Tibial nerve (tissue), 4 donors: ENCODE measurements around the gene ANO7. TPM values are rescaled to one million over a fixed set of nuclear protein-coding genes. Genes with fewer than 3 reads are reported as not detected.

Source experiments
- DNase-seq, 2 donors: peaks; one replicate each; pipeline ENCODE4 v3.0.0-alpha.2; 2019; ENCODE audit warnings: low spot score in 2 of 2
- H3K27ac ChIP-seq, 4 donors: fragments of 200-600 bp; sonication (generic) in 3 of 4; one replicate each; pipeline ENCODE4 v1.5.1; 2017 to 2019; ENCODE audit warnings: mild to moderate bottlenecking in 1 of 4
- H3K27me3 ChIP-seq, 2 donors: fragments of 200-600 bp; sonication (generic) in 1 of 2; one replicate each; pipeline versions ENCODE4 v1.5.1 to v1.6.0; 2017 to 2019
- H3K36me3 ChIP-seq, 3 donors: fragments of 200-600 bp; sonication (generic); one replicate each; pipeline ENCODE4 v1.5.1; 2018 to 2019
- H3K4me1 ChIP-seq, 4 donors: fragments of 200-600 bp; sonication (generic) in 3 of 4; one replicate each; pipeline ENCODE4 v1.5.1; 2017 to 2019
- H3K4me3 ChIP-seq, 4 donors: fragments of 200-600 bp; sonication (generic) in 3 of 4; one replicate each; pipeline ENCODE4 v1.5.1; 2017 to 2019; ENCODE audit warnings: mild to moderate bottlenecking in 1 of 4, moderate library complexity in 1 of 4
- H3K9me3 ChIP-seq, 4 donors: fragments of 200-600 bp; sonication (generic) in 3 of 4; one replicate each; pipeline ENCODE4 v1.5.1; 2017 to 2019
- EP300 ChIP-seq, 2 donors: sonication (generic); formaldehyde crosslinking; IDR thresholded peaks; one replicate each; pipeline ENCODE4 v1.6.1; 2017; ENCODE audit warnings: antibody characterized with exemption in 2 of 2, mild to moderate bottlenecking in 1 of 2
- POLR2A ChIP-seq, 2 donors: fragments of 450-650 bp; IDR thresholded peaks; one replicate each; pipeline ENCODE4 v1.6.1; 2017; ENCODE audit warnings: antibody characterized with exemption in 2 of 2, mild to moderate bottlenecking in 2 of 2, moderate library complexity in 2 of 2
- WGBS, 2 donors: methylation state at CpG; one replicate each; pipeline ENCODE4 v1.1.5; 2018; 5-methylcytosine and 5-hydroxymethylcytosine counted together
- total RNA-seq, 4 donors: library from RNA; depleted of rRNA; stranded (reverse); fragments of >200 nt; gene quantifications; one replicate each; pipeline ENCODE4 v1.1.0, GENCODE V29; 2016
- TF ChIP-seq, protein P1 (sequence below), 5 experiments: fragments of 200-600 bp in 3 of 5; fragments of 450-650 bp in 2 of 5; sonication (generic) in 3 of 5; IDR thresholded peaks; one replicate each; pipeline ENCODE4 v1.5.1; 2016 to 2019; ENCODE audit warnings: antibody characterized with exemption in 5 of 5, mild to moderate bottlenecking in 3 of 5, moderate library complexity in 2 of 5

ANO7 gene
- total RNA-seq, 4 donors from 2014 or later = 0.42 to 1.2 (median 0.51) TPM

DNA sequence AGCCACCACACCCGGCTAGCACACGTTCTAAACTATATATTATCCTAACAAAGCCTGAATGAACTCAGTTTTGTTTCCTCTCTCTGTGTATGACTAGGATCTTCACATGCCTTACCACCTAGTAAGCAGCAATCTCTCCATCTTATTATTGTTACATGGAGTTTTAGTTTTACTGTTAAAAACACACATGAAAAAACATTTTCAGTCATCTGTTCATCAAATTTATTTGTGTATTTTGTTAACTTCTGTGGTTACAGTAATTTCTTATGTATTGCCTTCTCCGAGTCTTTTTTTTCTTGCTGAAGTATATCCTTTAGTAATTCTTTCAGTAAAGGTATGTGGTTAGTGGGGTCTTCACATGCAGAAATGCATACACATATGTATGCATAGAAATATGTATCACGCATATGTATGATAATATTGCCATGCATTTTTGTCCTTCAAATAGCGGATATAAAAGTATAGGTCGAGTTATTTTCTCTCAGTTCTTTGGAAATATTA is 31.4 kb downstream of the ANO7 start:
- Histone ChIP-seq H3K27me3 (no peaks in the 10 kb centered on the region), H3K36me3 (peaks cover 0 to 1% (median 0%) of the 10 kb centered on the region in 3 donors), H3K9me3 (no peaks in the 10 kb centered on the region), H3K4me3 (no peak overlapping the region), H3K27ac (no peak overlapping the region), H3K4me1 (peaks cover 0 to 29% (median 16%) of the 10 kb centered on the region in 4 donors)
- 91 to 92% methylated on average over 6 of the region's 6 CpGs for WGBS, 2 donors
- DNase-seq = no peak
- TF ChIP-seq EP300 (IDR thresholded peaks at IDR 0.05) (no peak), POLR2A (IDR thresholded peaks at IDR 0.05) (no peak)

DNA sequence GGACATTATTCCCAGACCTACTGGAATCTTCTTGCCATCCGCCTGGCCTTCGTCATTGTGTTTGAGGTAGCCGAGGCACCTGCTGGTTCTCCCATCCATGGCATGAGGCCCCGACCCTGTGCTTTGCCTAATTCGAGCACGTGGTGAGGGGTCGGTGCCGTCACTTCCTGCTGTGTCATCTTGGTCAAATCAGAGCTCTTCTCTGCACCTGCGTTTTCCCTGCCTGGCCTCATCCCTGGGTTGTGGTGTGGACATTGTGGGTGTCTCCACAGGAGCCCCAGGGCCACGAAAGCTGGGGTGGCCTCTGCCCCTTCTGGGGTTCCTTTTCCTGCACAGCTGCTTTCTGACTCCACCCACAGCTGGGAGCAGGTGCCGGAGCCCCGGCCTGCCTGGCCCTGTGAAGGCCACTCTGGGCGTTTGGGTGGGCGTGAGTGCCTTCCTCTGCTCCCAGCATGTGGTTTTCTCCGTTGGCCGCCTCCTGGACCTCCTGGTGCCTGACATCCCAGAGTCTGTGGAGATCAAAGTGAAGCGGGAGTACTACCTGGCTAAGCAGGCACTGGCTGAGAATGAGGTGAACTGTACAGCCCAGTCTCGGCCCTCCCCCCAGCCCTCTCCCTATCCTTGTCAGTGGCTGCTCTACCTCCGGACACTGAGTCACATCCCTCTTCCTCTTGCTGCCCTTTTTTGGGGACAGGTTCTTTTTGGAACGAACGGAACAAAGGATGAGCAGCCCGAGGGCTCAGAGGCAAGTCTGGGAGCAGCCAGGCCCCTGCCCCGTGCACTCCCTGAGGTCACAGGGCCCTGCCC is 34.9 kb downstream of the ANO7 start:
- 53 to 57% methylated on average over 21 to 23 of the region's 23 CpGs for WGBS, 2 donors
- H3K27ac ChIP-seq = peak overlapping the region in 2 of 4 donors; percentile 55 to 59
- no peaks in the 10 kb centered on the region for H3K27me3 ChIP-seq
- no peak for DNase-seq
- TF ChIP-seq, protein P1, sequence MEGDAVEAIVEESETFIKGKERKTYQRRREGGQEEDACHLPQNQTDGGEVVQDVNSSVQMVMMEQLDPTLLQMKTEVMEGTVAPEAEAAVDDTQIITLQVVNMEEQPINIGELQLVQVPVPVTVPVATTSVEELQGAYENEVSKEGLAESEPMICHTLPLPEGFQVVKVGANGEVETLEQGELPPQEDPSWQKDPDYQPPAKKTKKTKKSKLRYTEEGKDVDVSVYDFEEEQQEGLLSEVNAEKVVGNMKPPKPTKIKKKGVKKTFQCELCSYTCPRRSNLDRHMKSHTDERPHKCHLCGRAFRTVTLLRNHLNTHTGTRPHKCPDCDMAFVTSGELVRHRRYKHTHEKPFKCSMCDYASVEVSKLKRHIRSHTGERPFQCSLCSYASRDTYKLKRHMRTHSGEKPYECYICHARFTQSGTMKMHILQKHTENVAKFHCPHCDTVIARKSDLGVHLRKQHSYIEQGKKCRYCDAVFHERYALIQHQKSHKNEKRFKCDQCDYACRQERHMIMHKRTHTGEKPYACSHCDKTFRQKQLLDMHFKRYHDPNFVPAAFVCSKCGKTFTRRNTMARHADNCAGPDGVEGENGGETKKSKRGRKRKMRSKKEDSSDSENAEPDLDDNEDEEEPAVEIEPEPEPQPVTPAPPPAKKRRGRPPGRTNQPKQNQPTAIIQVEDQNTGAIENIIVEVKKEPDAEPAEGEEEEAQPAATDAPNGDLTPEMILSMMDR (IDR thresholded peaks at IDR 0.05) = no peak
- no peak for TF ChIP-seq POLR2A (IDR thresholded peaks at IDR 0.05)
- TF ChIP-seq EP300 (IDR thresholded peaks at IDR 0.05) = no peak
- H3K4me1 ChIP-seq = peaks cover 0 to 26% (median 15%) of the 10 kb centered on the region in 4 donors
- peaks cover 0 to 35% (median 0%) of the 10 kb centered on the region in 3 donors for H3K36me3 ChIP-seq
- no peak overlapping the region for H3K4me3 ChIP-seq
- no peaks in the 10 kb centered on the region for H3K9me3 ChIP-seq

DNA sequence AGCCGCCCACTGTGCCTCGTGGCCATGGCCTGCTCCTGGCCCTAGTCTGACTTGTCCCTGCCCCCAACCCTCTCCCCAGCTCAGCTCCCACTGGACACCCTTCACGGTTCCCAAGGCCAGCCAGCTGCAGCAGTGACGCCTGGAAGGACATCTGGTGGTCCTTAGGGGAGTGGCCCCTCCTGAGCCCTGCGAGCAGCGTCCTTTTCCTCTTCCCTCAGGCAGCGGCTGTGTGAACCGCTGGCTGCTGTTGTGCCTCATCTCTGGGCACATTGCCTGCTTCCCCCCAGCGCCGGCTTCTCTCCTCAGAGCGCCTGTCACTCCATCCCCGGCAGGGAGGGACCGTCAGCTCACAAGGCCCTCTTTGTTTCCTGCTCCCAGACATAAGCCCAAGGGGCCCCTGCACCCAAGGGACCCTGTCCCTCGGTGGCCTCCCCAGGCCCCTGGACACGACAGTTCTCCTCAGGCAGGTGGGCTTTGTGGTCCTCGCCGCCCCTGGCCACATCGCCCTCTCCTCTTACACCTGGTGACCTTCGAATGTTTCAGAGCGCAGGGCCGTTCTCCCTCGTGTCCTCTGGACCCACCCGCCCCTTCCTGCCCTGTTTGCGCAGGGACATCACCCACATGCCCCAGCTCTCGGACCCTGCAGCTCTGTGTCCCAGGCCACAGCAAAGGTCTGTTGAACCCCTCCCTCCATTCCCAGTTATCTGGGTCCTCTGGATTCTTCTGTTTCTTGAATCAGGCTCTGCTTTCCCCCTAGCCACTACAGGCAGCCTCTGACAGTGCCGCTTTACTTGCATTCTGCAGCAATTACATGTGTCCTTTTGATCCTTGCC is 35.8 kb downstream of the ANO7 start:
- WGBS, 2 donors = 36 to 39% methylated on average over 16 to 26 of the region's 26 CpGs
- no peak for DNase-seq
- Histone ChIP-seq H3K4me3 (no peak overlapping the region), H3K27ac (peak overlapping the region in 2 of 4 donors; percentile 55 to 59), H3K4me1 (peaks cover 0 to 18% (median 11%) of the 10 kb centered on the region in 4 donors), H3K9me3 (no peaks in the 10 kb centered on the region), H3K27me3 (no peaks in the 10 kb centered on the region), H3K36me3 (peaks cover 0 to 43% (median 7%) of the 10 kb centered on the region in 3 donors)
- TF ChIP-seq POLR2A (IDR thresholded peaks at IDR 0.05) = no peak
- TF ChIP-seq EP300 (IDR thresholded peaks at IDR 0.05) = no peak
- TF ChIP-seq, protein P1 (IDR thresholded peaks at IDR 0.05) = no peak

DNA sequence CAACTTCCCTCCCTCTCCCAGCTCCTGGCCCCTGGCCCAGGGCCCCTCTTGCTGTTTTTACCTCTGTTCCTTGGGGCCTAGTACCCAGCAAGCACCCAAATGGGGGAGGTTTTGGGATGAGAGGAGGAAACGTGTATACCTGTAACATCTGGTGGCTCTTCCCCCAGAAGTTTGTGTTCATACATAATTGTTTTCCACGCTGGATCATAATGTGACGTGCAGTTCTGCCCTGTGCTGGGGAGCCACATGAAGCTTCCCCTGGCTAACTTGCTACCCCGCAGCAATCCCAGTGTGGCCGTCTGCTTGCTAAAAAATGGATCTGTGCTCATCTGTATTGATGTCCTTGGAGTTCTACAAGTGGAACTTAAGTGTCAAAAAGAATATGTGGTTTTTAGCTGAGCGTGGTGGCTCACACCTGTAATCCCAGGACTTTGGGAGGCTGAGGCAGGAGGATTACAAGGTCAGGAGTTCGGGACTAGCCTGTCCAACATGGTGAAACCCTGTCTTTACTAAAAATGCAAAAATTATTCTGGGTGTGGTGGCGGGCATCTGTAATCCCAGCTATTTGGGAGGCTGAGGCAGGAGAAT is 36.5 kb downstream of the ANO7 start:
- no peak for DNase-seq
- WGBS, 2 donors = 66 to 85% methylated on average over 8 of the region's 8 CpGs
- Histone ChIP-seq H3K27me3 (no peaks in the 10 kb centered on the region), H3K27ac (peak overlapping the region in 1 of 4 donors; percentile 59), H3K9me3 (no peaks in the 10 kb centered on the region), H3K4me1 (peaks cover 0 to 16% (median 10%) of the 10 kb centered on the region in 4 donors), H3K36me3 (peaks cover 0 to 50% (median 14%) of the 10 kb centered on the region in 3 donors), H3K4me3 (no peak overlapping the region)
- TF ChIP-seq POLR2A (IDR thresholded peaks at IDR 0.05) (no peak), EP300 (IDR thresholded peaks at IDR 0.05) (no peak)
- TF ChIP-seq, protein P1 (IDR thresholded peaks at IDR 0.05) = no peak

DNA sequence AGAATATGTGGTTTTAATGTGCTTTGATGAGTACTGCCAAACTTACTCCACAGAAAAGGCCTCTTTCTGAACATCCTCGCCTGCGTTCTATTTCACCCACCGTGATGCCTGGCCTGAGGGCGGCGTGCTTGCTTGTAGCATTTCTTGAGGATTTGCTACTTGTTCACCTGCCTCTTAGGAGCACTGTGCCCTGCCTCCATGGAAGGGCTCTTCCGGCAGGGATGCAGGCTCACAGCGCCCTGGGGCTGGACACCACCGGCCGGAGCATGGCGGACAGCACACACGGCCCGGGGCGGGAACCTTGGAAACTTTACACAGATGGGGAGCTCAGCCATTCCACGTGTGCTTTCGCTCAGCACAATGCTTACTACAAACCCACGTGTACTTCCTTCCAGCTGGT is 37.1 kb downstream of the ANO7 start:
- no peak overlapping the region for H3K27ac ChIP-seq
- no peak for TF ChIP-seq EP300 (IDR thresholded peaks at IDR 0.05)
- no peak for TF ChIP-seq POLR2A (IDR thresholded peaks at IDR 0.05)
- TF ChIP-seq, protein P1 (IDR thresholded peaks at IDR 0.05) = no peak
- peaks cover 0 to 16% (median 10%) of the 10 kb centered on the region in 4 donors for H3K4me1 ChIP-seq
- no peaks in the 10 kb centered on the region for H3K27me3 ChIP-seq
- no peak for DNase-seq
- no peaks in the 10 kb centered on the region for H3K9me3 ChIP-seq
- H3K4me3 ChIP-seq = no peak overlapping the region
- 85 to 89% methylated on average over 16 of the region's 16 CpGs for WGBS, 2 donors
- H3K36me3 ChIP-seq = peaks cover under 1 to 56% (median 20%) of the 10 kb centered on the region in 3 donors
